ENCODE data around the gene CLIC4.

Gene CLIC4

GRCh38 chr1:24825174-24825573, 79.9 kb downstream of the CLIC4 start:
- no peak for DNase-seq
- Mint-ChIP-seq H3K9me3 (no peaks in the 10 kb centered on the region), H3K27me3 (ENCODE audit: low read depth, poor library complexity) (no peaks in the 10 kb centered on the region), H3K4me1 (peaks cover 63% of the 10 kb centered on the region), H3K4me3 (no peak overlapping the region), H3K36me3 (ENCODE audit: low read depth) (peaks cover 17% of the 10 kb centered on the region), H3K27ac (no peak overlapping the region)
- TF ChIP-seq CTCF (IDR thresholded peaks at IDR 0.05), result no peak

DNA sequence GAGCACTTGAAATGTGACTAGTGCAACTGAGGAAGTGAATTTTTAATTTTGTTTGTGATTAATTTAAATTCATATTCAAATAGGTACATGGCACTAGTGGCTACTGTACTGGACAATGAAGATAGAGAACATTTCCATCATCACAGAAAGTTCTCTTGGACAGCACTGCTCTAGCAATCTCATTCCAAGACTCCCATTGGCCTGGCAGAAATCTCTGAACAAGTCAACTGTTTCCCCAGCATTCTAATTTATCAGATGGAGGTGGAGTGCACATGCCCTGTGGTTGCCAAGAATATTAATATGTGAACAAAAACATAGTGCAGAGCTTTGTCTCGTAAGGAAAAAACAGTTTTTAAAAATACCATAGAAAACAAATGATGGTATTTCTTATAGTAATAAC, 81.3 kb downstream of the CLIC4 start:
- Mint-ChIP-seq H3K27me3 (ENCODE audit: low read depth, poor library complexity) (no peaks in the 10 kb centered on the region), H3K27ac (no peak overlapping the region), H3K9me3 (no peaks in the 10 kb centered on the region), H3K4me1 (peaks cover 64% of the 10 kb centered on the region), H3K36me3 (ENCODE audit: low read depth) (peaks cover 14% of the 10 kb centered on the region), H3K4me3 (no peak overlapping the region)
- DNase-seq, result no peak
- no peak for TF ChIP-seq CTCF (IDR thresholded peaks at IDR 0.05)

DNA sequence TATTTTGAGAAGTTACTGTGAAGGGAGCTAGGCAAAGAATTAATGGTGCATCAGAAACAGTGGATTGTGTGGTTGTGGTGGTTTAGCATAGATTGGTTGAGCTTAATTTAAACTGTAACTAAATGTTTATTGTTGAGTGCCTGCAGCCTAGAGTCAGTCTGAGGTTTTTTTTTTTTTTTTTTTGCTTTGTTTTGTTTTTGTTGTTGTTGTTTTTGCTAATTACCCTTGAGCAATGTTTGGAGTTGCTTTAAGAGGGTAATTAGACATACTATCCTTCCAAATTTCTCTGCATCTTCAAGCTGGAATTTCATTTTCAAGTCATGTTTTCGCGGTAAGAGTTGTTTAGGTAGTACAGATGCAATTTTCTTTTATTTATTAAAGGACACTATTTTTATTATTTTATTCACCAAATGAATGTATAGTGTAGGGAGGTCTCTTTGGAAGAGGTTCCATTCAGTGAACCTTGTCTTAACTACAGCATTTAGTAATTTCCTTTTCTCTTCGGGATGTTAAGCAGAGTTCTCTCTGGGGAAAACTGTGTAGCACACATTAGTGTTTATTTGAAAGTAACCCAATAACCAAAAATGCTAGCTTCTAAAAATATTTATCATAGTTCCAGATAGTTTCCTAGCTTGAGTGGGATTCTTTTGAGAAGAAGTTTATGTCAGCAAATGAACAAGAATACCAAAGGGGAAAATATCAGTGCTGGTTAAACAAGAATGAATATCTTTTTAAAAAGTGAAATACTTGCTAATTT, 82.3 kb downstream of the CLIC4 start:
- Mint-ChIP-seq H3K27me3 (ENCODE audit: low read depth, poor library complexity) (no peaks in the 10 kb centered on the region), H3K4me3 (peak overlapping the region; percentile 15), H3K9me3 (no peaks in the 10 kb centered on the region), H3K36me3 (ENCODE audit: low read depth) (peaks cover 7% of the 10 kb centered on the region), H3K27ac (peak overlapping the region; percentile 53), H3K4me1 (peaks cover 64% of the 10 kb centered on the region)
- no peak for DNase-seq
- TF ChIP-seq CTCF (IDR thresholded peaks at IDR 0.05), result no peak

DNA sequence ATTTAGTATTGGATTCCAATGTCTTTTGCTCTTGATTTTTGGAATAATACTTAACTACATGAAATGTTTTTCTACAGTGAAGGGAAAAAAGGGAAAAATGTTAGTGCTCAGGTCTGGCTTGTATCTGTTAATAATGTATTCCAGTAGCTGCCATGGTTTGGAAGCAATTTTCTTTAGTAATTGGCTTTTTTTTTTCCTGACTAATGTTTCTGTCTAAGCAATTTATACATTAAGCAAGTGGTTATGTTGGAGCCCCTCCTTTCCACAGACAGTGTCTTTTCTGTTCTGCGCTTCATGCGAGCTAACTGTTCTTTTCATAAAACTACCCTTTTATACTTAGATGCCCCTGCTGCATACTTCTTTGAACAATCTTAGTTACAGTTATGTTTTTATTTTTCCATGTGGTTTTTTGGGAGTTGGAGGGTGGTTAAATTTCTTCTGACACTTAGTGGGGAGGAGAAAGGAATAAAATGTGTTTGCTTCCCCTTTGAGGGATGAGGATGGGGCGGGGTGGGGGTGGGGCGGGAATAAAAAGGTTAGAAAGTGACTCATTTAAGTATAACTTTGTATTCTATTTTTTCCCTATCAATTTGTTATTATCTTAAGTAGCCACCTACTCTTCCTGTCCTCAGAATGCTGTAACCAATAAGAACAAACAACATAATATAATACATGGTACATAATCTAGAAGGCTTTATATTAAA, 83.1 kb downstream of the CLIC4 start:
- Mint-ChIP-seq H3K27ac (no peak overlapping the region), H3K36me3 (ENCODE audit: low read depth) (no peaks in the 10 kb centered on the region), H3K9me3 (no peaks in the 10 kb centered on the region), H3K4me3 (no peak overlapping the region), H3K4me1 (peaks cover 60% of the 10 kb centered on the region), H3K27me3 (ENCODE audit: low read depth, poor library complexity) (no peaks in the 10 kb centered on the region)
- no peak for DNase-seq
- no peak for TF ChIP-seq CTCF (IDR thresholded peaks at IDR 0.05)

GRCh38 chr1:24828887-24829192, 83.6 kb downstream of the CLIC4 start:
- H3K9me3 Mint-ChIP-seq, result no peaks in the 10 kb centered on the region
- no peak for TF ChIP-seq CTCF (IDR thresholded peaks at IDR 0.05)
- no peaks in the 10 kb centered on the region for H3K27me3 Mint-ChIP-seq (ENCODE audit: low read depth, poor library complexity)
- H3K4me1 Mint-ChIP-seq, result peaks cover 58% of the 10 kb centered on the region
- no peak for DNase-seq
- H3K27ac Mint-ChIP-seq, result no peak overlapping the region
- no peak overlapping the region for H3K4me3 Mint-ChIP-seq
- H3K36me3 Mint-ChIP-seq (ENCODE audit: low read depth), result no peaks in the 10 kb centered on the region
